ENCODE results near the gene GALNT6. TPM values are rescaled to one million over a fixed set of nuclear protein-coding genes. Genes with fewer than 3 reads are reported as not detected.

Gene GALNT6
- total and polyA plus RNA-seq, 12 donors: 0.15 to 6.3 (median 0.81) TPM

DNA sequence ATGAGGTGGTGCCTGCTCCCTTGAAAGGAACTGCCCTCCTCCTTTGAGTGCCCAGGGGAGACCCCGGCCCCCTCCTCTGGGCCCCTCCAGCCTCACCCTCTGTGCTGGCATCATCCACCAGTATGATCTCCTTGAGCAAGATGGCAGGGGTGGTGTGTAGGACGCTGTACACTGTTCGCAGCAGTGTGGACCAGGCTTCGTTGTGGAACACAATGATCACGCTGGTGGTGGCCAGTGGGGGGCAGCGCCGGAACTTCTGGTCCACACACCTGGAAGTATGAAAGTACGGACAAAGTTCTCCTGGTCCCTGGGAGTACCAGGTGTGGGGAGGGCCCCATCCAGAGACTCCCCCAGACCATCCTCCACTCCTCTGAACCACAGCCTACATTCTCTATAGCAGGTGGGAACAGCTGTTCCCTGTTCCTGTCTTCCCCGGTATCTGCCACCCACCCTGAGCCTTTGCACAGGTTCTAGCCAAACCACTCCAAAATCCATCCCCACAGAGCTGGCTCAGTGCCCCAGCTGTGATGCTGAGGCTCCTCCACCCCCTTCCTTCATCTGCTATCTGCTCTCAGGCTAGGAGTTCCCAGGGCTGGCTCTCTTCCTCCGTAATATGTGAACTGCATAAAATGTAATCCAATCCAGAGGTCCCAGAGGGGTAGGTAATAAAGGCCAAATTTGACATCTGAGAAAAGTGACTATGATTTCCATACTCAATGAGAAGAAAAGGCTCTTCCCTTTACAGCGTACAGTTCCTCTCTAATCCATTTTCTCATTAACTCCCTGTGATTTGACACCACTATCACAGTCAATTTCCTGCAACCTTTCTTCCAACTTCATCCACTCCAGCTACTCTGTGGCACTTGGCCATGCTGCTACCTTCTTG lies 13.9 kb downstream of the GALNT6 start:
- H3K27me3 ChIP-seq: no peaks in the 10 kb centered on the region
- intact Hi-C loops (cut with DNase I): no loop called here
- DNase-seq (no peak), ATAC-seq (no peak)
- TF ChIP-seq, protein P1, sequence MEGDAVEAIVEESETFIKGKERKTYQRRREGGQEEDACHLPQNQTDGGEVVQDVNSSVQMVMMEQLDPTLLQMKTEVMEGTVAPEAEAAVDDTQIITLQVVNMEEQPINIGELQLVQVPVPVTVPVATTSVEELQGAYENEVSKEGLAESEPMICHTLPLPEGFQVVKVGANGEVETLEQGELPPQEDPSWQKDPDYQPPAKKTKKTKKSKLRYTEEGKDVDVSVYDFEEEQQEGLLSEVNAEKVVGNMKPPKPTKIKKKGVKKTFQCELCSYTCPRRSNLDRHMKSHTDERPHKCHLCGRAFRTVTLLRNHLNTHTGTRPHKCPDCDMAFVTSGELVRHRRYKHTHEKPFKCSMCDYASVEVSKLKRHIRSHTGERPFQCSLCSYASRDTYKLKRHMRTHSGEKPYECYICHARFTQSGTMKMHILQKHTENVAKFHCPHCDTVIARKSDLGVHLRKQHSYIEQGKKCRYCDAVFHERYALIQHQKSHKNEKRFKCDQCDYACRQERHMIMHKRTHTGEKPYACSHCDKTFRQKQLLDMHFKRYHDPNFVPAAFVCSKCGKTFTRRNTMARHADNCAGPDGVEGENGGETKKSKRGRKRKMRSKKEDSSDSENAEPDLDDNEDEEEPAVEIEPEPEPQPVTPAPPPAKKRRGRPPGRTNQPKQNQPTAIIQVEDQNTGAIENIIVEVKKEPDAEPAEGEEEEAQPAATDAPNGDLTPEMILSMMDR (IDR thresholded peaks at IDR 0.05): no peak
- H3K4me1 ChIP-seq: peaks cover 0 to 8% (median 0%) of the 10 kb centered on the region in 9 donors
- H3K4me3 ChIP-seq: no peak overlapping the region
- 84 to 87% methylated on average over 11 of the region's 11 CpGs for WGBS, 2 donors
- H3K9me3 ChIP-seq: no peaks in the 10 kb centered on the region
- H3K27ac ChIP-seq: no peak overlapping the region
- H3K36me3 ChIP-seq: peaks cover 0 to 38% (median 0%) of the 10 kb centered on the region in 9 donors

DNA sequence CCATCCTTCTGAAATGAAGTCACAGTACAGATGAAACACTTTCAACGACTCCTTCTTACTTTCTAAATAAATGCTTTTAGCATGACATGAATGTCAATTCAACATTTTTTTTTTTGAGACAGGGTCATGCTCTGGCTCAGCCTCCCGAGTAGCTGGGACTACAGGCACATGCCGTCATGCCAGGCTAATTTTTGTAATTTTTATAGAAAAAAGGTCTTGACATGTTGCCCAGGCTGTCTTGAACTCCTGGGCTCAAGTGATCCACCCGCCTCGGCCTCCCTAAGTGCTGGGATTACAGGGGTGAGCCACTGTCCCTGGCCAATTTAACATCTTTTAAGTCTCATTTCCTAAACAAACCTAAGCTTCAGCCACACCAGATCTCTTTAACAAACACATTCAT lies 16.4 kb downstream of the GALNT6 start:
- Histone ChIP-seq H3K4me3 (no peak overlapping the region), H3K27me3 (no peaks in the 10 kb centered on the region), H3K9me3 (no peaks in the 10 kb centered on the region), H3K27ac (no peak overlapping the region), H3K36me3 (peaks cover 0 to 33% (median 0%) of the 10 kb centered on the region in 9 donors), H3K4me1 (peaks cover 0 to 12% (median 3%) of the 10 kb centered on the region in 9 donors)
- TF ChIP-seq, protein P1 (IDR thresholded peaks at IDR 0.05): no peak
- DNase-seq (no peak), ATAC-seq (no peak)
- intact Hi-C loops (cut with DNase I): no loop called here
- WGBS, 2 donors: 76 to 77% methylated on average over 5 of the region's 5 CpGs

DNA sequence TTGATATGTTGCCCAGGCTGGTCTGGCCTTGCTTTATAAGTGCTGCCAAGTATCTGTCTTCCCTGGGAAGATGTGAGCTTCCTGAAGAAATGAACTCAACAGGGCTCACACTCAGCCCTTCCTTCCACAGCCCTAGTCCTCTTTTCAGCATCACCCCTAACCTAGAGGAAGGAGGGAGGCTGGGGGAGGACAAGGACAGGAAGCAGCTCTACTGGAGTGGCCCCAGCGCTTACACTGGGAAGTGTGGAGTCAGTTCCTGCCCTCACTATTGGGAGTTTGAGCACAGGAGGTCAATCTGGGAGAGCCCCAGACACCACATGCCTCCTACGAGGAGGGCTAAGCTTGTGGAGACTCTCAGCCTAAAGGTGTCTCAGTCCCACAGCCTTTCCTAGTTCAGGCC lies 16.8 kb downstream of the GALNT6 start:
- TF ChIP-seq, protein P1 (IDR thresholded peaks at IDR 0.05): no peak
- intact Hi-C loops (cut with DNase I): no loop called here
- DNase-seq (no peak), ATAC-seq (no peak)
- peaks cover 0 to 16% (median 3%) of the 10 kb centered on the region in 9 donors for H3K4me1 ChIP-seq
- peaks cover 0 to 29% (median 0%) of the 10 kb centered on the region in 9 donors for H3K36me3 ChIP-seq
- WGBS, 2 donors: 58 to 65% methylated on average over 2 of the region's 2 CpGs
- no peak overlapping the region for H3K4me3 ChIP-seq
- H3K27me3 ChIP-seq: no peaks in the 10 kb centered on the region
- no peaks in the 10 kb centered on the region for H3K9me3 ChIP-seq
- no peak overlapping the region for H3K27ac ChIP-seq

DNA sequence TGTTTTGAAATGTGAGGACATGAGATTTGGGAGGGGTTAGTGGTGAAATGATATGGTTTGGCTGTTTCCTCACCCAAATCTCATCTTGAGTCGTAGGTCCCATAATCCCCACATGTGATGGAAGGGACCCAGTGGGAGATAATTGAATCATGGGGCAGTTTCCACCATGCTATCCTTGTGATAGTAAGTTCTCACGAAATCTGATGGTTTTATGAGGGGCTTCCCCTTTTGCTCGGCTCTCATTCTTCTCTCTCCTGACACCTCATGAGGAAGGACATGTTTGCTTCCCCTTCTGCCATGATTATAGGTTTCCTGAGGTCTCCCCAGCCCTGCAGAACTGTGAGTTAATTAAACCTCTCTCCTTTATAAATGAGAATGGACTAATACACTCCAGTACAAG lies 18.0 kb downstream of the GALNT6 start:
- Histone ChIP-seq H3K27me3 (no peaks in the 10 kb centered on the region), H3K4me3 (no peak overlapping the region), H3K4me1 (peaks cover 0 to 28% (median 3%) of the 10 kb centered on the region in 9 donors), H3K27ac (no peak overlapping the region), H3K9me3 (no peaks in the 10 kb centered on the region), H3K36me3 (peaks cover 0 to 23% (median 0%) of the 10 kb centered on the region in 9 donors)
- ATAC-seq: no peak
- 81 to 85% methylated on average over 3 of the region's 3 CpGs for WGBS, 2 donors
- intact Hi-C loops (cut with DNase I): no loop called here
- no peak for DNase-seq
- TF ChIP-seq, protein P1 (IDR thresholded peaks at IDR 0.05): no peak
